ENCODE measurements around the gene TMTC1.
"Not testable (repeated sequence)": the region's sequence is repeated elsewhere in the genome, so short reads cannot be mapped to it uniquely, and the experiment has no call there.

The TMTC1 gene

GRCh38 chr12:29783773-29784666, at the start of gene TMTC1:
Gene TMTC1 (minus strand): TSS chr12:29783942. CDS start chr12:29783751, 191 bp downstream.
- Histone ChIP-seq H3K4me1 (ENCODE audit: control insufficient read depth, insufficient read depth, low read length) (no peaks in the 10 kb centered on the region), H3K4me3 (ENCODE audit: low read length) (peak within 1 kb of the TSS; percentile 43), H3K27me3 (ENCODE audit: control insufficient read depth, insufficient read depth, low read length) (no peaks in the 10 kb centered on the region), H3K9me3 (ENCODE audit: control insufficient read depth, insufficient read depth, low read length) (no peaks in the 10 kb centered on the region), H3K36me3 (ENCODE audit: control insufficient read depth, insufficient read depth, low read length) (no peaks in the 10 kb centered on the region), H3K27ac (ENCODE audit: low read length) (no peak within 1 kb of the TSS)
- DNase-seq (ENCODE audit: low read depth, low spot score) = no peak
- no CpG with 5 or more reads among the region's 87 CpGs for WGBS (ENCODE audit: insufficient coverage, insufficient read length)

GRCh38 chr12:29831173-29831572, 47.4 kb upstream of the TMTC1 start:
- Histone ChIP-seq H3K36me3 (ENCODE audit: control insufficient read depth, insufficient read depth, low read length) (no peaks in the 10 kb centered on the region), H3K27ac (ENCODE audit: low read length) (no peak overlapping the region), H3K9me3 (ENCODE audit: control insufficient read depth, insufficient read depth, low read length) (peaks cover 2% of the 10 kb centered on the region), H3K27me3 (ENCODE audit: control insufficient read depth, insufficient read depth, low read length) (no peaks in the 10 kb centered on the region), H3K4me1 (ENCODE audit: control insufficient read depth, insufficient read depth, low read length) (no peaks in the 10 kb centered on the region), H3K4me3 (ENCODE audit: low read length) (no peak overlapping the region)
- no CpG with 5 or more reads among the region's 3 CpGs for WGBS (ENCODE audit: insufficient coverage, insufficient read length)
- no peak for DNase-seq (ENCODE audit: low read depth, low spot score)

GRCh38 chr12:29830391-29830790, 46.6 kb upstream of the TMTC1 start:
- no peaks in the 10 kb centered on the region for H3K4me1 ChIP-seq (ENCODE audit: control insufficient read depth, insufficient read depth, low read length)
- no CpG with 5 or more reads among the region's 1 CpG for WGBS (ENCODE audit: insufficient coverage, insufficient read length)
- H3K4me3 ChIP-seq (ENCODE audit: low read length) = no peak overlapping the region
- H3K9me3 ChIP-seq (ENCODE audit: control insufficient read depth, insufficient read depth, low read length) = peaks cover 2% of the 10 kb centered on the region
- no peak for DNase-seq (ENCODE audit: low read depth, low spot score)
- no peaks in the 10 kb centered on the region for H3K27me3 ChIP-seq (ENCODE audit: control insufficient read depth, insufficient read depth, low read length)
- no peaks in the 10 kb centered on the region for H3K36me3 ChIP-seq (ENCODE audit: control insufficient read depth, insufficient read depth, low read length)
- H3K27ac ChIP-seq (ENCODE audit: low read length) = no peak overlapping the region

- no peaks in the 10 kb centered on the region for H3K27me3 ChIP-seq (ENCODE audit: control insufficient read depth, insufficient read depth, low read length)
- H3K4me1 ChIP-seq (ENCODE audit: control insufficient read depth, insufficient read depth, low read length) = no peaks in the 10 kb centered on the region
- H3K36me3 ChIP-seq (ENCODE audit: control insufficient read depth, insufficient read depth, low read length) = no peaks in the 10 kb centered on the region
- no peak overlapping the region for H3K4me3 ChIP-seq (ENCODE audit: low read length)
- no CpG with 5 or more reads among the region's 2 CpGs for WGBS (ENCODE audit: insufficient coverage, insufficient read length)
- no peak for DNase-seq (ENCODE audit: low read depth, low spot score)
- H3K27ac ChIP-seq (ENCODE audit: low read length) = no peak overlapping the region
- H3K9me3 ChIP-seq (ENCODE audit: control insufficient read depth, insufficient read depth, low read length) = no peaks in the 10 kb centered on the region
Measured at GRCh38 chr12:29818916-29819623, 35.3 kb upstream of the TMTC1 start.

GRCh38 chr12:29816874-29817725, 33.4 kb upstream of the TMTC1 start:
- H3K27me3 ChIP-seq (ENCODE audit: control insufficient read depth, insufficient read depth, low read length) = no peaks in the 10 kb centered on the region
- no peaks in the 10 kb centered on the region for H3K9me3 ChIP-seq (ENCODE audit: control insufficient read depth, insufficient read depth, low read length)
- no peak overlapping the region for H3K4me3 ChIP-seq (ENCODE audit: low read length)
- H3K27ac ChIP-seq (ENCODE audit: low read length) = no peak overlapping the region
- H3K36me3 ChIP-seq (ENCODE audit: control insufficient read depth, insufficient read depth, low read length) = no peaks in the 10 kb centered on the region
- no peaks in the 10 kb centered on the region for H3K4me1 ChIP-seq (ENCODE audit: control insufficient read depth, insufficient read depth, low read length)
- WGBS (ENCODE audit: insufficient coverage, insufficient read length) = no CpG with 5 or more reads among the region's 2 CpGs
- no peak for DNase-seq (ENCODE audit: low read depth, low spot score)

- H3K4me3 ChIP-seq (ENCODE audit: low read length); H3K27ac ChIP-seq (ENCODE audit: low read length): not testable (repeated sequence)
Measured at GRCh38 chr12:29809616-29810361, 26.0 kb upstream of the TMTC1 start.

GRCh38 chr12:29807129-29807528, 23.4 kb upstream of the TMTC1 start:
- no peak for DNase-seq (ENCODE audit: low read depth, low spot score)
- Histone ChIP-seq H3K9me3 (ENCODE audit: control insufficient read depth, insufficient read depth, low read length) (no peaks in the 10 kb centered on the region), H3K4me1 (ENCODE audit: control insufficient read depth, insufficient read depth, low read length) (no peaks in the 10 kb centered on the region)

More at GRCh38 chr12:29809616-29810361, 26.0 kb upstream of the TMTC1 start:
- H3K9me3 ChIP-seq (ENCODE audit: control insufficient read depth, insufficient read depth, low read length); H3K27me3 ChIP-seq (ENCODE audit: control insufficient read depth, insufficient read depth, low read length); DNase-seq (ENCODE audit: low read depth, low spot score); H3K4me1 ChIP-seq (ENCODE audit: control insufficient read depth, insufficient read depth, low read length); H3K36me3 ChIP-seq (ENCODE audit: control insufficient read depth, insufficient read depth, low read length): not testable (repeated sequence)
- WGBS (ENCODE audit: insufficient coverage, insufficient read length) = no CpG with 5 or more reads among the region's 24 CpGs

GRCh38 chr12:29804019-29804418, 20.3 kb upstream of the TMTC1 start:
- H3K27me3 ChIP-seq (ENCODE audit: control insufficient read depth, insufficient read depth, low read length) = no peaks in the 10 kb centered on the region
- no peaks in the 10 kb centered on the region for H3K36me3 ChIP-seq (ENCODE audit: control insufficient read depth, insufficient read depth, low read length)
- H3K4me1 ChIP-seq (ENCODE audit: control insufficient read depth, insufficient read depth, low read length) = no peaks in the 10 kb centered on the region
- H3K27ac ChIP-seq (ENCODE audit: low read length) = no peak overlapping the region
- no peak for DNase-seq (ENCODE audit: low read depth, low spot score)
- no peak overlapping the region for H3K4me3 ChIP-seq (ENCODE audit: low read length)
- no peaks in the 10 kb centered on the region for H3K9me3 ChIP-seq (ENCODE audit: control insufficient read depth, insufficient read depth, low read length)

More at GRCh38 chr12:29807129-29807528, 23.4 kb upstream of the TMTC1 start:
- Histone ChIP-seq H3K27ac (ENCODE audit: low read length) (no peak overlapping the region), H3K27me3 (ENCODE audit: control insufficient read depth, insufficient read depth, low read length) (no peaks in the 10 kb centered on the region), H3K36me3 (ENCODE audit: control insufficient read depth, insufficient read depth, low read length) (no peaks in the 10 kb centered on the region), H3K4me3 (ENCODE audit: low read length) (no peak overlapping the region)

- Histone ChIP-seq H3K4me3 (ENCODE audit: low read length) (no peak overlapping the region), H3K27ac (ENCODE audit: low read length) (no peak overlapping the region), H3K27me3 (ENCODE audit: control insufficient read depth, insufficient read depth, low read length) (no peaks in the 10 kb centered on the region), H3K4me1 (ENCODE audit: control insufficient read depth, insufficient read depth, low read length) (no peaks in the 10 kb centered on the region), H3K36me3 (ENCODE audit: control insufficient read depth, insufficient read depth, low read length) (no peaks in the 10 kb centered on the region), H3K9me3 (ENCODE audit: control insufficient read depth, insufficient read depth, low read length) (no peaks in the 10 kb centered on the region)
- DNase-seq (ENCODE audit: low read depth, low spot score) = no peak
Measured at GRCh38 chr12:29799591-29799990, 15.8 kb upstream of the TMTC1 start.
